Tibial nerve (tissue), 4 donors: ENCODE measurements around the gene UQCC5. TPM values are rescaled to one million over a fixed set of nuclear protein-coding genes. Genes with fewer than 3 reads are reported as not detected.

ENCODE experiments used
- DNase-seq, 2 donors: peaks; one replicate each; pipeline ENCODE4 v3.0.0-alpha.2; 2019; ENCODE audit warnings: low spot score in 2 of 2
- H3K27ac ChIP-seq, 4 donors: fragments of 200-600 bp; sonication (generic) in 3 of 4; one replicate each; pipeline ENCODE4 v1.5.1; 2017 to 2019; ENCODE audit warnings: mild to moderate bottlenecking in 1 of 4
- H3K27me3 ChIP-seq, 2 donors: fragments of 200-600 bp; sonication (generic) in 1 of 2; one replicate each; pipeline versions ENCODE4 v1.5.1 to v1.6.0; 2017 to 2019
- H3K36me3 ChIP-seq, 3 donors: fragments of 200-600 bp; sonication (generic); one replicate each; pipeline ENCODE4 v1.5.1; 2018 to 2019
- H3K4me1 ChIP-seq, 4 donors: fragments of 200-600 bp; sonication (generic) in 3 of 4; one replicate each; pipeline ENCODE4 v1.5.1; 2017 to 2019
- H3K4me3 ChIP-seq, 4 donors: fragments of 200-600 bp; sonication (generic) in 3 of 4; one replicate each; pipeline ENCODE4 v1.5.1; 2017 to 2019; ENCODE audit warnings: mild to moderate bottlenecking in 1 of 4, moderate library complexity in 1 of 4
- H3K9me3 ChIP-seq, 4 donors: fragments of 200-600 bp; sonication (generic) in 3 of 4; one replicate each; pipeline ENCODE4 v1.5.1; 2017 to 2019
- CTCF ChIP-seq, 5 experiments: fragments of 200-600 bp in 3 of 5; fragments of 450-650 bp in 2 of 5; sonication (generic) in 3 of 5; IDR thresholded peaks; one replicate each; pipeline ENCODE4 v1.5.1; 2016 to 2019; ENCODE audit warnings: antibody characterized with exemption in 5 of 5, mild to moderate bottlenecking in 3 of 5, moderate library complexity in 2 of 5
- EP300 ChIP-seq, 2 donors: sonication (generic); formaldehyde crosslinking; IDR thresholded peaks; one replicate each; pipeline ENCODE4 v1.6.1; 2017; ENCODE audit warnings: antibody characterized with exemption in 2 of 2, mild to moderate bottlenecking in 1 of 2
- POLR2A ChIP-seq, 2 donors: fragments of 450-650 bp; IDR thresholded peaks; one replicate each; pipeline ENCODE4 v1.6.1; 2017; ENCODE audit warnings: antibody characterized with exemption in 2 of 2, mild to moderate bottlenecking in 2 of 2, moderate library complexity in 2 of 2
- WGBS, 2 donors: methylation state at CpG; one replicate each; pipeline ENCODE4 v1.1.5; 2018; 5-methylcytosine and 5-hydroxymethylcytosine counted together
- total RNA-seq, 4 donors: library from RNA; depleted of rRNA; stranded (reverse); fragments of >200 nt; gene quantifications; one replicate each; pipeline ENCODE4 v1.1.0, GENCODE V29; 2016

Gene UQCC5
- total RNA-seq, 4 donors from 2014 or later: 1.2 to 23.9 (median 9.5) TPM

- no peak for TF ChIP-seq POLR2A (IDR thresholded peaks at IDR 0.05)
- TF ChIP-seq EP300 (IDR thresholded peaks at IDR 0.05): no peak
- no peak for TF ChIP-seq CTCF (IDR thresholded peaks at IDR 0.05)
- H3K4me3 ChIP-seq: no peak overlapping the region
- H3K27ac ChIP-seq: no peak overlapping the region
- H3K9me3 ChIP-seq: no peaks in the 10 kb centered on the region
- H3K27me3 ChIP-seq: no peaks in the 10 kb centered on the region
- WGBS, 2 donors: 70 to 71% methylated on average over 2 of the region's 2 CpGs
- DNase-seq: no peak
- H3K36me3 ChIP-seq: peaks cover 0 to 61% (median 6%) of the 10 kb centered on the region in 3 donors
- no peaks in the 10 kb centered on the region for H3K4me1 ChIP-seq
Measured at GRCh38 chr3:52547143-52547542, 10.7 kb downstream of the UQCC5 start.

- no peaks in the 10 kb centered on the region for H3K27me3 ChIP-seq
- peaks cover 0 to 80% (median 6%) of the 10 kb centered on the region in 3 donors for H3K36me3 ChIP-seq
- DNase-seq: no peak
- no peak overlapping the region for H3K27ac ChIP-seq
- H3K9me3 ChIP-seq: no peaks in the 10 kb centered on the region
- no peak overlapping the region for H3K4me3 ChIP-seq
- TF ChIP-seq CTCF (IDR thresholded peaks at IDR 0.05) (no peak), EP300 (IDR thresholded peaks at IDR 0.05) (no peak)
- H3K4me1 ChIP-seq: peaks cover 0 to 16% (median 7%) of the 10 kb centered on the region in 4 donors
Measured at GRCh38 chr3:52551118-52551517, 14.7 kb downstream of the UQCC5 start.

GRCh38 chr3:52552089-52552488, 15.7 kb downstream of the UQCC5 start:
- H3K4me3 ChIP-seq: no peak overlapping the region
- H3K27ac ChIP-seq: no peak overlapping the region
- TF ChIP-seq CTCF (IDR thresholded peaks at IDR 0.05) (no peak), POLR2A (IDR thresholded peaks at IDR 0.05) (no peak), EP300 (IDR thresholded peaks at IDR 0.05) (no peak)
- H3K4me1 ChIP-seq: peaks cover 0 to 26% (median 16%) of the 10 kb centered on the region in 4 donors
- peaks cover 0 to 80% (median 4%) of the 10 kb centered on the region in 3 donors for H3K36me3 ChIP-seq
- H3K27me3 ChIP-seq: no peaks in the 10 kb centered on the region
- 45 to 72% methylated on average over 3 of the region's 3 CpGs for WGBS, 2 donors
- no peak for DNase-seq
- H3K9me3 ChIP-seq: no peaks in the 10 kb centered on the region

GRCh38 chr3:52554026-52554755, 17.8 kb downstream of the UQCC5 start:
- 89 to 92% methylated on average over 5 of the region's 5 CpGs for WGBS, 2 donors
- H3K27ac ChIP-seq: no peak overlapping the region
- H3K27me3 ChIP-seq: no peaks in the 10 kb centered on the region
- TF ChIP-seq CTCF (IDR thresholded peaks at IDR 0.05) (no peak), EP300 (IDR thresholded peaks at IDR 0.05) (no peak), POLR2A (IDR thresholded peaks at IDR 0.05) (no peak)
- no peak for DNase-seq
- H3K4me3 ChIP-seq: no peak overlapping the region
- peaks cover 0 to 39% (median 18%) of the 10 kb centered on the region in 4 donors for H3K4me1 ChIP-seq
- H3K9me3 ChIP-seq: no peaks in the 10 kb centered on the region
- peaks cover 0 to 77% (median 2%) of the 10 kb centered on the region in 3 donors for H3K36me3 ChIP-seq

GRCh38 chr3:52555056-52555455, 18.7 kb downstream of the UQCC5 start:
- H3K27me3 ChIP-seq: no peaks in the 10 kb centered on the region
- H3K27ac ChIP-seq: peak overlapping the region in 1 of 4 donors; percentile 79
- H3K4me1 ChIP-seq: peaks cover 0 to 39% (median 18%) of the 10 kb centered on the region in 4 donors
- WGBS, 2 donors: 88 to 90% methylated on average over 1 of the region's 1 CpG
- no peak for TF ChIP-seq POLR2A (IDR thresholded peaks at IDR 0.05)
- no peak for TF ChIP-seq CTCF (IDR thresholded peaks at IDR 0.05)
- no peak for TF ChIP-seq EP300 (IDR thresholded peaks at IDR 0.05)
- no peak overlapping the region for H3K4me3 ChIP-seq
- no peaks in the 10 kb centered on the region for H3K9me3 ChIP-seq
- DNase-seq: no peak
- H3K36me3 ChIP-seq: peaks cover 0 to 77% (median 2%) of the 10 kb centered on the region in 3 donors
